ENCODE data around the gene TTLL8.

GRCh38 chr22:50002791-50003190 is 55.3 kb downstream of the TTLL8 start:
- TF ChIP-seq POLR2AphosphoS5 (IDR thresholded peaks at IDR 0.05) = no peak
- no peak for TF ChIP-seq CTCF (IDR thresholded peaks at IDR 0.05)
- no peak for TF ChIP-seq POLR2A (IDR thresholded peaks at IDR 0.05)
